ENCODE data around the gene C10orf67. TPM values are rescaled to one million over a fixed set of nuclear protein-coding genes. Genes with fewer than 3 reads are reported as not detected.

The C10orf67 gene
- total and polyA plus RNA-seq, 11 donors: 0.12 to 1.00 (median 0.43) TPM

GRCh38 chr10:23157691-23158369, 186.8 kb downstream of the C10orf67 start:
- intact Hi-C loops (cut with DNase I): loop anchor here in 7 of 10 donors (2.0 to 10.0 kb wide), 13 partner anchors 134 to 1399 kb away; no protein-coding TSS in a partner anchor
- peak in 2 of 4 donors; percentile 57 to 58 for ATAC-seq
- TF ChIP-seq POLR2A (IDR thresholded peaks at IDR 0.05) (no peak), CTCF (IDR thresholded peaks at IDR 0.05) (no peak)
- H3K4me3 ChIP-seq: no peak overlapping the region
- H3K9me3 ChIP-seq: no peaks in the 10 kb centered on the region
- DNase-seq: no peak
- no peak overlapping the region for H3K27ac ChIP-seq
- 38 to 47% (median 41%) methylated on average over 10 to 12 of the region's 12 CpGs for WGBS, 4 donors
- H3K36me3 ChIP-seq: no peaks in the 10 kb centered on the region
- peaks cover 0 to 5% (median 0%) of the 10 kb centered on the region in 12 donors for H3K4me1 ChIP-seq
- H3K27me3 ChIP-seq: peaks cover 0 to 26% (median 5%) of the 10 kb centered on the region in 9 donors

GRCh38 chr10:23157239-23157681, 187.3 kb downstream of the C10orf67 start:
- Histone ChIP-seq H3K9me3 (no peaks in the 10 kb centered on the region), H3K4me1 (peaks cover 0 to 5% (median 0%) of the 10 kb centered on the region in 12 donors), H3K36me3 (no peaks in the 10 kb centered on the region), H3K27ac (no peak overlapping the region), H3K27me3 (peaks cover 0 to 25% (median 5%) of the 10 kb centered on the region in 9 donors), H3K4me3 (no peak overlapping the region)
- 68 to 72% (median 69%) methylated on average over 10 to 14 of the region's 14 CpGs for WGBS, 4 donors
- no peak for TF ChIP-seq POLR2A (IDR thresholded peaks at IDR 0.05)
- no peak for TF ChIP-seq CTCF (IDR thresholded peaks at IDR 0.05)
- no peak for ATAC-seq
- no peak for DNase-seq
- intact Hi-C loops (cut with DNase I): loop anchor here in 7 of 10 donors (5.0 to 10.0 kb wide), 12 partner anchors 135 to 1400 kb away; no protein-coding TSS in a partner anchor

- H3K9me3 ChIP-seq: no peaks in the 10 kb centered on the region
- TF ChIP-seq CTCF (IDR thresholded peaks at IDR 0.05) (no peak), POLR2A (IDR thresholded peaks at IDR 0.05) (no peak)
Observed at GRCh38 chr10:23156447-23157150, 188.0 kb downstream of the C10orf67 start.

GRCh38 chr10:23155169-23155568, 189.4 kb downstream of the C10orf67 start:
- no peak overlapping the region for H3K4me3 ChIP-seq
- H3K9me3 ChIP-seq: no peaks in the 10 kb centered on the region
- intact Hi-C loops (cut with DNase I): loop anchor here in 7 of 10 donors (5.0 to 10.0 kb wide), 12 partner anchors 137 to 1402 kb away; no protein-coding TSS in a partner anchor
- no peaks in the 10 kb centered on the region for H3K36me3 ChIP-seq
- ATAC-seq (no peak), DNase-seq (no peak)
- peaks cover 0 to 17% (median 0%) of the 10 kb centered on the region in 9 donors for H3K27me3 ChIP-seq
- 81 to 88% (median 85%) methylated on average over 7 of the region's 7 CpGs for WGBS, 4 donors
- no peak overlapping the region for H3K27ac ChIP-seq
- H3K4me1 ChIP-seq: peaks cover 0 to 11% (median 0%) of the 10 kb centered on the region in 12 donors
- no peak for TF ChIP-seq CTCF (IDR thresholded peaks at IDR 0.05)
- TF ChIP-seq POLR2A (IDR thresholded peaks at IDR 0.05): no peak

More at GRCh38 chr10:23156447-23157150, 188.0 kb downstream of the C10orf67 start:
- H3K27me3 ChIP-seq: peaks cover 0 to 19% (median 5%) of the 10 kb centered on the region in 9 donors
- intact Hi-C loops (cut with DNase I): loop anchor here in 7 of 10 donors (5.0 to 10.0 kb wide), 12 partner anchors 136 to 1401 kb away; no protein-coding TSS in a partner anchor
- H3K4me3 ChIP-seq: no peak overlapping the region
- ATAC-seq: no peak
- H3K36me3 ChIP-seq: no peaks in the 10 kb centered on the region
- no peak overlapping the region for H3K27ac ChIP-seq
- DNase-seq: no peak
- H3K4me1 ChIP-seq: peaks cover 0 to 5% (median 0%) of the 10 kb centered on the region in 12 donors
- 58 to 65% (median 62%) methylated on average over 10 of the region's 10 CpGs for WGBS, 4 donors
